Activated CD8-positive, alpha-beta memory T cell treated with anti-CD3 and anti-CD28 coated beads for 24 hours (primary cell): ENCODE data around the gene MEAF6.

Source experiments
- DNase-seq: peaks from one replicate; pipeline ENCODE4 v3.0.0-alpha.2; 2020

MEAF6 gene

GRCh38 chr1:37471345-37472231, 43.0 kb downstream of the MEAF6 start:
- no peak for DNase-seq

GRCh38 chr1:37469386-37469785, 45.2 kb downstream of the MEAF6 start:
- DNase-seq = no peak

- DNase-seq = no peak
Observed at GRCh38 chr1:37468037-37468436, 46.5 kb downstream of the MEAF6 start.

- no peak for DNase-seq
Observed at GRCh38 chr1:37465593-37466517, 48.7 kb downstream of the MEAF6 start.

GRCh38 chr1:37464443-37464842, 50.1 kb downstream of the MEAF6 start:
- DNase-seq = no peak

- DNase-seq = no peak
Observed at GRCh38 chr1:37461698-37462436, 52.7 kb downstream of the MEAF6 start.

- no peak for DNase-seq
Observed at GRCh38 chr1:37458551-37458950, 56.0 kb downstream of the MEAF6 start.

GRCh38 chr1:37456614-37457013, 58.0 kb downstream of the MEAF6 start:
- DNase-seq = no peak

GRCh38 chr1:37455516-37455915, 59.0 kb downstream of the MEAF6 start:
- no peak for DNase-seq

GRCh38 chr1:37453647-37454046, 60.9 kb downstream of the MEAF6 start:
- no peak for DNase-seq

- no peak for DNase-seq
Observed at GRCh38 chr1:37452416-37452815, 62.1 kb downstream of the MEAF6 start.

- no peak for DNase-seq
Observed at GRCh38 chr1:37449936-37450335, 64.6 kb downstream of the MEAF6 start.

GRCh38 chr1:37448691-37449417, 65.7 kb downstream of the MEAF6 start:
- DNase-seq = no peak

- no peak for DNase-seq
Observed at GRCh38 chr1:37448185-37448584, 66.4 kb downstream of the MEAF6 start.

- DNase-seq = no peak
Observed at GRCh38 chr1:37446874-37447273, 67.7 kb downstream of the MEAF6 start.

- no peak for DNase-seq
Observed at GRCh38 chr1:37442644-37443043, 71.9 kb downstream of the MEAF6 start.
